ENCODE data around the gene SCN2B. TPM values are rescaled to one million over a fixed set of nuclear protein-coding genes. Genes with fewer than 3 reads are reported as not detected.

Gene SCN2B
- total and polyA plus RNA-seq, 2 of the 13 experiments (the other 11 are each of a cell fraction or from before 2014, with no cell fraction given), result 0.01 to 0.02 TPM

DNA sequence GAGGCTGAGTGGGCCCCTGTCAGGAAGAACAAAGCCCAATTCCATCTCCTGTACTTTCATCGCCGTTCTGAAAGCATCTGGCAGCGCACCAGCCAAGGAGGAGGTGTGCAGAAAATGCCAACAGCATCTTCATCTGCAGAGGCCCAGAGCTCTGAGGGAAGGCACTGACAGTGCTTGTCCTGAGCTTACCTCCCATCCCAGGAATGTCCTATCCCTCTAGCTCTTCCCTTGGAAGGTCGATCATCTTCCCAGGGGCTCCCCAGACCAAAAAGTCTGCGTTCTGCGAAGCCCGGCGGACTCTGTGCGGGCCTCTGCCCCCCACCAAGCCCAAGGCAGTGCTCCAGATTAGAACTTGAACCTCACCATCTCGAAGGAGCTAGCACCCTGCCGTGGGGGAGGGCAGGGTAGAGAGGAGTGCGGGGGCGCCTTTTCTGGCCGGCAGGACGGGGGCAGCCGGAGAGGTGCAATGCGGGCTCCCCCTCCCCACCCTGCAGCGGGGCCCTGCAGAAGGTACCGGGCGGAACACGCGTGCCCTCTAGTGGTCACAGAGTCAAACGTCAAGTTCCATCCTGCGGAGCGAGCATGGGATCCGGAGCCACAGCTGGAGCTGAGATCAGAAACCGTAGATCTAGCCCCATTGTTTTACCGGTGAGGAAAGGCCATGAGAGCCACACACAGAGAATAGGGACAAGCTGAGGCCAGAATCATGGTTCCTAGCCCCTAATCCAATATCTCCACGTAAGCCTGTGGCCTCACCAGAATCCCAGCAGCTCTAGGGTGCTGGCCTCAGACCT is 5.0 kb downstream of the SCN2B start (continued):
- TF ChIP-seq, protein P1, sequence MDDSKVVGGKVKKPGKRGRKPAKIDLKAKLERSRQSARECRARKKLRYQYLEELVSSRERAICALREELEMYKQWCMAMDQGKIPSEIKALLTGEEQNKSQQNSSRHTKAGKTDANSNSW (CRISPR knock-in tag; IDR thresholded peaks at IDR 0.05; ENCODE audit: borderline replicate concordance), result no peak
- no peak for TF ChIP-seq FOSL1 (CRISPR knock-in tag; IDR thresholded peaks at IDR 0.05; ENCODE audit: borderline replicate concordance)
- TF ChIP-seq EEA1 (CRISPR knock-in tag; IDR thresholded peaks at IDR 0.05; ENCODE audit: borderline replicate concordance), result no peak
- no peak for TF ChIP-seq ZNF230 (CRISPR knock-in tag; IDR thresholded peaks at IDR 0.05)
- TF ChIP-seq, protein P2, sequence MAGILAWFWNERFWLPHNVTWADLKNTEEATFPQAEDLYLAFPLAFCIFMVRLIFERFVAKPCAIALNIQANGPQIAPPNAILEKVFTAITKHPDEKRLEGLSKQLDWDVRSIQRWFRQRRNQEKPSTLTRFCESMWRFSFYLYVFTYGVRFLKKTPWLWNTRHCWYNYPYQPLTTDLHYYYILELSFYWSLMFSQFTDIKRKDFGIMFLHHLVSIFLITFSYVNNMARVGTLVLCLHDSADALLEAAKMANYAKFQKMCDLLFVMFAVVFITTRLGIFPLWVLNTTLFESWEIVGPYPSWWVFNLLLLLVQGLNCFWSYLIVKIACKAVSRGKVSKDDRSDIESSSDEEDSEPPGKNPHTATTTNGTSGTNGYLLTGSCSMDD (CRISPR knock-in tag; IDR thresholded peaks at IDR 0.05), result no peak
- no peak for TF ChIP-seq KDM6A (CRISPR knock-in tag; IDR thresholded peaks at IDR 0.05; ENCODE audit: low read depth)
- TF ChIP-seq RAD21 (CRISPR knock-in tag; IDR thresholded peaks at IDR 0.05), result peak; percentile 69
- no peak for TF ChIP-seq GFI1 (CRISPR knock-in tag; IDR thresholded peaks at IDR 0.05; ENCODE audit: borderline replicate concordance)
- TF ChIP-seq HOXA3 (CRISPR knock-in tag; IDR thresholded peaks at IDR 0.05), result 0 out of 2 replicates have a peak, but pooled peaks have one; percentile 5
- TF ChIP-seq, protein P3, sequence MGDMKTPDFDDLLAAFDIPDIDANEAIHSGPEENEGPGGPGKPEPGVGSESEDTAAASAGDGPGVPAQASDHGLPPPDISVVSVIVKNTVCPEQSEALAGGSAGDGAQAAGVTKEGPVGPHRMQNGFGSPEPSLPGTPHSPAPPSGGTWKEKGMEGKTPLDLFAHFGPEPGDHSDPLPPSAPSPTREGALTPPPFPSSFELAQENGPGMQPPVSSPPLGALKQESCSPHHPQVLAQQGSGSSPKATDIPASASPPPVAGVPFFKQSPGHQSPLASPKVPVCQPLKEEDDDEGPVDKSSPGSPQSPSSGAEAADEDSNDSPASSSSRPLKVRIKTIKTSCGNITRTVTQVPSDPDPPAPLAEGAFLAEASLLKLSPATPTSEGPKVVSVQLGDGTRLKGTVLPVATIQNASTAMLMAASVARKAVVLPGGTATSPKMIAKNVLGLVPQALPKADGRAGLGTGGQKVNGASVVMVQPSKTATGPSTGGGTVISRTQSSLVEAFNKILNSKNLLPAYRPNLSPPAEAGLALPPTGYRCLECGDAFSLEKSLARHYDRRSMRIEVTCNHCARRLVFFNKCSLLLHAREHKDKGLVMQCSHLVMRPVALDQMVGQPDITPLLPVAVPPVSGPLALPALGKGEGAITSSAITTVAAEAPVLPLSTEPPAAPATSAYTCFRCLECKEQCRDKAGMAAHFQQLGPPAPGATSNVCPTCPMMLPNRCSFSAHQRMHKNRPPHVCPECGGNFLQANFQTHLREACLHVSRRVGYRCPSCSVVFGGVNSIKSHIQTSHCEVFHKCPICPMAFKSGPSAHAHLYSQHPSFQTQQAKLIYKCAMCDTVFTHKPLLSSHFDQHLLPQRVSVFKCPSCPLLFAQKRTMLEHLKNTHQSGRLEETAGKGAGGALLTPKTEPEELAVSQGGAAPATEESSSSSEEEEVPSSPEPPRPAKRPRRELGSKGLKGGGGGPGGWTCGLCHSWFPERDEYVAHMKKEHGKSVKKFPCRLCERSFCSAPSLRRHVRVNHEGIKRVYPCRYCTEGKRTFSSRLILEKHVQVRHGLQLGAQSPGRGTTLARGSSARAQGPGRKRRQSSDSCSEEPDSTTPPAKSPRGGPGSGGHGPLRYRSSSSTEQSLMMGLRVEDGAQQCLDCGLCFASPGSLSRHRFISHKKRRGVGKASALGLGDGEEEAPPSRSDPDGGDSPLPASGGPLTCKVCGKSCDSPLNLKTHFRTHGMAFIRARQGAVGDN (CRISPR knock-in tag; IDR thresholded peaks at IDR 0.05), result peak; percentile 55; the same call in 1 of the 2 replicates
- TF ChIP-seq, protein P4, sequence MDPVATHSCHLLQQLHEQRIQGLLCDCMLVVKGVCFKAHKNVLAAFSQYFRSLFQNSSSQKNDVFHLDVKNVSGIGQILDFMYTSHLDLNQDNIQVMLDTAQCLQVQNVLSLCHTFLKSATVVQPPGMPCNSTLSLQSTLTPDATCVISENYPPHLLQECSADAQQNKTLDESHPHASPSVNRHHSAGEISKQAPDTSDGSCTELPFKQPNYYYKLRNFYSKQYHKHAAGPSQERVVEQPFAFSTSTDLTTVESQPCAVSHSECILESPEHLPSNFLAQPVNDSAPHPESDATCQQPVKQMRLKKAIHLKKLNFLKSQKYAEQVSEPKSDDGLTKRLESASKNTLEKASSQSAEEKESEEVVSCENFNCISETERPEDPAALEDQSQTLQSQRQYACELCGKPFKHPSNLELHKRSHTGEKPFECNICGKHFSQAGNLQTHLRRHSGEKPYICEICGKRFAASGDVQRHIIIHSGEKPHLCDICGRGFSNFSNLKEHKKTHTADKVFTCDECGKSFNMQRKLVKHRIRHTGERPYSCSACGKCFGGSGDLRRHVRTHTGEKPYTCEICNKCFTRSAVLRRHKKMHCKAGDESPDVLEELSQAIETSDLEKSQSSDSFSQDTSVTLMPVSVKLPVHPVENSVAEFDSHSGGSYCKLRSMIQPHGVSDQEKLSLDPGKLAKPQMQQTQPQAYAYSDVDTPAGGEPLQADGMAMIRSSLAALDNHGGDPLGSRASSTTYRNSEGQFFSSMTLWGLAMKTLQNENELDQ (CRISPR knock-in tag; IDR thresholded peaks at IDR 0.05; ENCODE audit: borderline replicate concordance), result peak; percentile 65; the same call in 1 of the 2 replicates
- TF ChIP-seq, protein P5, sequence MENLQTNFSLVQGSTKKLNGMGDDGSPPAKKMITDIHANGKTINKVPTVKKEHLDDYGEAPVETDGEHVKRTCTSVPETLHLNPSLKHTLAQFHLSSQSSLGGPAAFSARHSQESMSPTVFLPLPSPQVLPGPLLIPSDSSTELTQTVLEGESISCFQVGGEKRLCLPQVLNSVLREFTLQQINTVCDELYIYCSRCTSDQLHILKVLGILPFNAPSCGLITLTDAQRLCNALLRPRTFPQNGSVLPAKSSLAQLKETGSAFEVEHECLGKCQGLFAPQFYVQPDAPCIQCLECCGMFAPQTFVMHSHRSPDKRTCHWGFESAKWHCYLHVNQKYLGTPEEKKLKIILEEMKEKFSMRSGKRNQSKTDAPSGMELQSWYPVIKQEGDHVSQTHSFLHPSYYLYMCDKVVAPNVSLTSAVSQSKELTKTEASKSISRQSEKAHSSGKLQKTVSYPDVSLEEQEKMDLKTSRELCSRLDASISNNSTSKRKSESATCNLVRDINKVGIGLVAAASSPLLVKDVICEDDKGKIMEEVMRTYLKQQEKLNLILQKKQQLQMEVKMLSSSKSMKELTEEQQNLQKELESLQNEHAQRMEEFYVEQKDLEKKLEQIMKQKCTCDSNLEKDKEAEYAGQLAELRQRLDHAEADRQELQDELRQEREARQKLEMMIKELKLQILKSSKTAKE (CRISPR knock-in tag; IDR thresholded peaks at IDR 0.05; ENCODE audit: borderline replicate concordance), result no peak
- no peak for TF ChIP-seq FOXM1 (CRISPR knock-in tag; IDR thresholded peaks at IDR 0.05)
- TF ChIP-seq SOX5 (CRISPR knock-in tag; IDR thresholded peaks at IDR 0.05; ENCODE audit: borderline replicate concordance), result 0 out of 2 replicates have a peak, but pooled peaks have one; percentile 25
- no peak for TF ChIP-seq ZFP36L2 (CRISPR knock-in tag; IDR thresholded peaks at IDR 0.05)
- no peak for TF ChIP-seq ZFYVE20 (CRISPR knock-in tag; IDR thresholded peaks at IDR 0.05; ENCODE audit: borderline replicate concordance, low read depth)
- TF ChIP-seq KAT7 (CRISPR knock-in tag; IDR thresholded peaks at IDR 0.05; ENCODE audit: borderline replicate concordance), result no peak
- TF ChIP-seq TSC22D2 (CRISPR knock-in tag; IDR thresholded peaks at IDR 0.05; ENCODE audit: borderline replicate concordance), result peak; percentile 67; the same call in 1 of the 2 replicates
- TF ChIP-seq BRCA1 (CRISPR knock-in tag; IDR thresholded peaks at IDR 0.05), result no peak
